Neural cell (in vitro differentiated cells): ENCODE results near the gene AMBN.

Source experiments
- EZH2 ChIP-seq: fragments of 200-600, 300-800 bp; shearing (Covaris generic), sonication (generic); IDR thresholded peaks from 2 replicates; pipeline ENCODE4 v1.6.1; 2014; ENCODE audit warnings: antibody characterized with exemption, low read length, borderline replicate concordance, mild to moderate bottlenecking; ENCODE audit not compliant: insufficient read depth, poor library complexity, severe bottlenecking
- POLR2AphosphoS5 ChIP-seq: IDR thresholded peaks from 2 replicates; pipeline ENCODE4 v1.6.1; 2012
- TF ChIP-seq, protein P1 (sequence below): fragments of 450-650 bp; IDR thresholded peaks from 2 replicates; pipeline ENCODE4 v1.5.1; 2014; ENCODE audit warnings: antibody characterized with exemption, mild to moderate bottlenecking, moderate library complexity; ENCODE audit not compliant: poor library complexity, severe bottlenecking

DNA sequence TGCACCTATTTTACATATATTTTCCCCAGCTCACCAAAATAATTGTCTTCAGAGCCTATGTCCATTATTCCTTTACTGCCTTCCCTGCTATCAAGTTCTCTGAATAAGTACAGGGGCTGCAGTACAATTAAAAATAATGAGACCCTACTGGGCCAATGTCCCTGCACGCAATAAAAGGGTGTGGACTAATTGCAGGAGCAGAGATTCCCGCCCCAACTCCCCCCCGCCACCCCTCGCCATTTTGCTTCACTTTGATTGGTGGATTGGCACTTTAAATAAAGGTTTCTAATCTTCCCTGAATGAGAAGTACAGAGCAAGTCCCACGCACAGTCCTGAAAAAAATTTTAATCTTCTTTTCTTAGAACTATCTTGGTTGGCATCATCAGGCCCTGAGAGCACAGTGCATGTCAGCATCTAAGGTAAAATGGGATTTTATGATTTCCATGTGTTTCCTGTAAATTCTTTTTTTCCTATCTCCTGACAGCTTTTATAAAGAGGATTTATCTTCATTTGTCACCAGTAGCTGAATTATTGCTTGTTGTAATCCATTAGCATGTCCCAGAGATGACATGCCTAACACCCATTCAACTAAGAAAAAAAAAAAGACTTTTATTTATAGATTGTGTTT lies at the start of gene AMBN:
- TF ChIP-seq, protein P1, sequence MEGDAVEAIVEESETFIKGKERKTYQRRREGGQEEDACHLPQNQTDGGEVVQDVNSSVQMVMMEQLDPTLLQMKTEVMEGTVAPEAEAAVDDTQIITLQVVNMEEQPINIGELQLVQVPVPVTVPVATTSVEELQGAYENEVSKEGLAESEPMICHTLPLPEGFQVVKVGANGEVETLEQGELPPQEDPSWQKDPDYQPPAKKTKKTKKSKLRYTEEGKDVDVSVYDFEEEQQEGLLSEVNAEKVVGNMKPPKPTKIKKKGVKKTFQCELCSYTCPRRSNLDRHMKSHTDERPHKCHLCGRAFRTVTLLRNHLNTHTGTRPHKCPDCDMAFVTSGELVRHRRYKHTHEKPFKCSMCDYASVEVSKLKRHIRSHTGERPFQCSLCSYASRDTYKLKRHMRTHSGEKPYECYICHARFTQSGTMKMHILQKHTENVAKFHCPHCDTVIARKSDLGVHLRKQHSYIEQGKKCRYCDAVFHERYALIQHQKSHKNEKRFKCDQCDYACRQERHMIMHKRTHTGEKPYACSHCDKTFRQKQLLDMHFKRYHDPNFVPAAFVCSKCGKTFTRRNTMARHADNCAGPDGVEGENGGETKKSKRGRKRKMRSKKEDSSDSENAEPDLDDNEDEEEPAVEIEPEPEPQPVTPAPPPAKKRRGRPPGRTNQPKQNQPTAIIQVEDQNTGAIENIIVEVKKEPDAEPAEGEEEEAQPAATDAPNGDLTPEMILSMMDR = no peak
- TF ChIP-seq EZH2 (no peak), POLR2AphosphoS5 (no peak)
